Measurements from ENCODE around the gene INSYN1.

- TF ChIP-seq EZH2 (IDR thresholded peaks at IDR 0.05; ENCODE audit: insufficient read depth, poor library complexity, severe bottlenecking) = no peak
- TF ChIP-seq EZH2phosphoT487 (IDR thresholded peaks at IDR 0.05; ENCODE audit: insufficient read depth, low read depth) = no peak
Measured at GRCh38 chr15:73753250-73754130, at the start of gene INSYN1.
